GM13976 (cell line): Measurements from ENCODE around the gene AJM1.
"Not testable (repeated sequence)": the region's sequence is repeated elsewhere in the genome, so short reads cannot be mapped to it uniquely, and the experiment has no call there.

Experiments
- DNase-seq: peaks from one replicate; pipeline ENCODE4 v3.0.0; 2012; ENCODE audit warnings: low spot score
- in situ Hi-C: fragments of 300-500 bp; cut with MboI; formaldehyde crosslinking; loops from one replicate; pipeline ENCODE4 v1.12.0; 2022; ENCODE audit warnings: low sequenced_read_pairs, mixed read lengths, inconsistent platforms; ENCODE audit not compliant: unreplicated experiment
- TF ChIP-seq, protein P1 (sequence below): IDR thresholded peaks from 2 replicates; pipeline ENCODE4 v1.5.1; 2012; ENCODE audit warnings: borderline replicate concordance, mild to moderate bottlenecking; ENCODE audit not compliant: insufficient read depth; ENCODE audit errors: extremely low read depth, missing control alignments, control extremely low read depth

Gene AJM1

GRCh38 chr9:136798708-136799078 lies 43.6 kb upstream of the AJM1 start:
- DNase-seq = no peak
- TF ChIP-seq, protein P1, sequence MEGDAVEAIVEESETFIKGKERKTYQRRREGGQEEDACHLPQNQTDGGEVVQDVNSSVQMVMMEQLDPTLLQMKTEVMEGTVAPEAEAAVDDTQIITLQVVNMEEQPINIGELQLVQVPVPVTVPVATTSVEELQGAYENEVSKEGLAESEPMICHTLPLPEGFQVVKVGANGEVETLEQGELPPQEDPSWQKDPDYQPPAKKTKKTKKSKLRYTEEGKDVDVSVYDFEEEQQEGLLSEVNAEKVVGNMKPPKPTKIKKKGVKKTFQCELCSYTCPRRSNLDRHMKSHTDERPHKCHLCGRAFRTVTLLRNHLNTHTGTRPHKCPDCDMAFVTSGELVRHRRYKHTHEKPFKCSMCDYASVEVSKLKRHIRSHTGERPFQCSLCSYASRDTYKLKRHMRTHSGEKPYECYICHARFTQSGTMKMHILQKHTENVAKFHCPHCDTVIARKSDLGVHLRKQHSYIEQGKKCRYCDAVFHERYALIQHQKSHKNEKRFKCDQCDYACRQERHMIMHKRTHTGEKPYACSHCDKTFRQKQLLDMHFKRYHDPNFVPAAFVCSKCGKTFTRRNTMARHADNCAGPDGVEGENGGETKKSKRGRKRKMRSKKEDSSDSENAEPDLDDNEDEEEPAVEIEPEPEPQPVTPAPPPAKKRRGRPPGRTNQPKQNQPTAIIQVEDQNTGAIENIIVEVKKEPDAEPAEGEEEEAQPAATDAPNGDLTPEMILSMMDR = no peak
- in situ Hi-C loops = no loop called here

DNA sequence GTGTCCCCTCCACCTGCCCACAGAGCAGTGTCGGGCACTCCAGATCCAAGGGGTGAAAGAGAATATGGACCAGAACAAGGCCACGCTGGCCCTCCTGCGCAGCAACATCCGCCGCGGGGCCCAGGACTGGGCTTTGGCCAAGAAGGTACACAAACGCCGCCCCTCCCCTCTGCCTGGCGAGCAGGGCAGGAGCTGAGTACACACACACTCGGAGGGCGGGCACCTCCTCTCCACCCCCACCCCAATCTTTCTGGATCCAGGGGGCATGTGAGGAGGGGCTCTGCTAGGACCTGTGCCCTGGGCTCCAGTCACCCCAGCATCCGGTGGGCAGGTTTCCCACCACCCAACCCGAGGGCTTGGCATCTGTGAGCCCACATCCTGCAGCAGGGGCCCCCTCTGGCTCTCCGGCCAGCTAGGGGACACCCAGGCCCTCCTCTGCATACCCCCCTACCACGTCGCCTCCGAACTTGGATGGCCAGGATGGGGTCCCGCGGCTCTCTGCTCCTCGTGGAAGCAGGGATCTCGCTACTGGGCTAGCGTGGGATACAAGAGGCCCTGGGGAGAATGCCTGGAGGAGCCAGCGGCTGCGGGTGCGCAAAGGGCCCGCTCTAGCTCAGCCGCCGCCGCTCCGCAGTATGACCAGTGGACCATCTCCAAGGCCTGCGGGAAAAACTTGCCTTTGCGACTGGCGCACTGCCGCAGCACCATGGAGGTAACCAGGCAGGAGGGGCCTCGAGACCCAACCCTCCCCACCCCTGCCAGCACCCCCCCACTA lies 43.0 kb upstream of the AJM1 start:
- TF ChIP-seq, protein P1 = no peak
- DNase-seq = no peak
- in situ Hi-C loops = no loop called here

- TF ChIP-seq, protein P1 = no peak
- DNase-seq = peak; percentile 94
- in situ Hi-C loops = no loop called here
Observed at GRCh38 chr9:136799854-136800657, 42.2 kb upstream of the AJM1 start.

DNA sequence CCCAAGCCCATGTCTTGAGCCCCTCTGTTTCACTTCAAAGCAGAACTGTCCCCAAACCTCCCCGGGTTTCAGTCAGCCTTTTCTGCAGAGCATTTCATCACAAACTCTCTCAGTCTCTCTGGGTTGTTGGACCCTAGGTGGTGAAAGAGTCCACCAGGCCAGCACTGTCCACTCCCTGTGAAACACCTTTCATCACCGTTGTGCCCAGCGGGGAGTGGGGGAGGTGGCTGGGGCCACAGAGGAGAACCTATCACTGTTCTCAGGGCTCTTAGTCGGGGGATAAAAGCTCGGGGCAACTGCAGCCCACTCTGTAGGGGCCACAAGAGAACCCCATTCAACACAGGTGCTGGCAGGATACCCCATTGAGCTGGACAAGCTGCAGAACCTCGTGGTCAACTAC lies 40.0 kb upstream of the AJM1 start:
- TF ChIP-seq, protein P1 = no peak
- DNase-seq = no peak
- in situ Hi-C loops = no loop called here

DNA sequence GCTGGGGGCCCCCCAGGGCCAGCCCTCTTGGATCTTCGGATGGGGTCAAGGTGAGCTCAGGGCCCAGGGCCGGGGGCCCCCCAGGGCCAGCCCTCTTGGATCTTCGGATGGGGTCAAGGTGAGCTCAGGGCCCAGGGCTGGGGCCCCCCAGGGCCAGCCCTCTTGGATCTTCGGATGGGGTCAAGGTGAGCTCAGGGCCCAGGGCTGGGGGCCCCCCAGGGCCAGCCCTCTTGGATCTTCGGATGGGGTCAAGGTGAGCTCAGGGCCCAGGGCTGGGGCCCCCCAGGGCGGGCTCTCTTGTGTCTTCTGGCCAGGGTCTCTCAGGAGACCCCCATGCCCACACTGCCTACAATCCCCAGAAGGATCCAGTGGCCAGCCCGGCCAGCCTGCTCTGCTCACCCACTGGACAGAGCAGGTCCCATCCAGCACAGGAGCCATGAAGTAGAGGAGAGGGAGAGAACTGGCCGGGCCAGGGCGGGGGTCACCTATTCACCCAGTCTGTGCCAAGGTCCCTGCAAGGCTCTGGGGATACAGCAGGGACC lies 39.2 kb upstream of the AJM1 start:
- in situ Hi-C loops, DNase-seq: not testable (repeated sequence)

DNA sequence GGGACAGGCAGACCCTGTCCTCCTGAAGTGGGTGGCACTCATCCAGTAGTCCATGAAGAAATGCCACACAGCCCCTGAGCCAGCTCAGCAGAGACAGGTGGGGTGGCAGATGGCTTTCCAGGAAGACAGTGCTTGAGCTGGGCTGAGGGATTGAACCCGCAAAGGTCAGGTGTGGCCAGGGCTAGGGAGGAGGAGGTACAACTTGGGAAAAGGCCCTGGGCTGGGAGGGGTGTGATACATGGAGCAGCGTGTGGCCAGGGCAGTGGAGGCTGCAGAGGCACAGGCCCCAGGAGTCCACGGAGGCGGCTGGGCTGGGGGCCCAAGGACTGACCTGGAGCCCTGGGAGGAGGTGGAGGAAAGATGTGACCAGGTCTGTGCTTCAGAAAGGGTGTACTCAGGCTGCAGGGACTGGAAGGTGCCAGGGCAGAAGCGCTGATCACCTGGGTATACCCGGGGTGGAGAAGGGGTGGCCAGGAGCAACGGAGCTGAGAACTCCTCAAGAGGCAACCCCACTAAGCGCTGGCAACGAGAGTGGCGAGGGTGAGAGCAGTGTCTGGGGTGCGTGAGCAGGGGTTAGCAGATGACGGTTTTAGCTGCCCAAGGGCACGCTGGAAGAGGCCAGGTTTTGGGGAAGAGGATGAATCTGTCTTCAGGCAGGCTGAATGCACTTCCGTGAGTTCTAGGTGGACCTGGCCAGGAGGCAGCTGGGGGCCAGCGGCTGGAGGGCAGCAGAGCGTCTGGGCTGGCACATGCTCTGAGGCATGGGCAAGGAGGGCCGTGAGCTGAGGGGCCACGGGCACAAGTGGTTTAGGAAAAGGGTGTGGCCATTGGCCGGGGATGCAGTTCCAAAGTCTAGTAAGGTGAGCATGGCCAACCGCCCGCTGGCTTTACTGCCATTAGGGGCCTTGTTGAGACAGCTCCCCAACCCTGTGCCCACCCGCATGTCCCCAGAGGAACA lies 38.4 kb upstream of the AJM1 start:
- TF ChIP-seq, protein P1 = no peak
- DNase-seq = no peak
- in situ Hi-C loops = no loop called here
